OCI-LY7 (cell line): Measurements from ENCODE around the gene SALL4. TPM values are rescaled to one million over a fixed set of nuclear protein-coding genes. Genes with fewer than 3 reads are reported as not detected.
A peak's percentile ranks its signal among the peaks of the same experiment; 100 is the strongest.

ENCODE experiments used
- BruUV-seq: library from RNA; stranded (reverse); fragments of 400-500 nt; replicated peaks from 2 replicates; lab custom pipeline; 2021; lab: Mats Ljungman, UMichigan
- CTCF ChIA-PET: fragments of 300-600 bp; sonication (Branson Sonifier 250); formaldehyde crosslinking; loops from one replicate; lab custom pipeline; 2022; ENCODE audit warnings: antibody characterized with exemption; ENCODE audit not compliant: unreplicated experiment; lab: Charles Lee
- POLR2A ChIA-PET: fragments of 300-600 bp; sonication (Branson Sonifier 250); formaldehyde crosslinking; loops from one replicate; lab custom pipeline; 2022; ENCODE audit warnings: antibody characterized with exemption; lab: Charles Lee
- DNase-seq: peaks from one replicate; pipeline ENCODE4 v3.0.0-alpha.2; 2015; ENCODE audit warnings: low spot score
- H2AFZ ChIP-seq: fragments of 200-600 bp; sonication (generic), shearing (Covaris generic); 2 replicates; pipeline ENCODE4 v1.6.1; 2014; ENCODE audit warnings: mild to moderate bottlenecking, antibody characterized with exemption, low read length, moderate library complexity
- H3K27ac ChIP-seq: fragments of 200-600 bp; sonication (generic); 2 replicates; pipeline ENCODE4 v1.5.1; 2014; ENCODE audit warnings: mixed run types, low read depth, mild to moderate bottlenecking, moderate library complexity, low read length, inconsistent platforms; ENCODE audit not compliant: poor library complexity, severe bottlenecking
- H3K36me3 ChIP-seq: fragments of 200-600 bp; sonication (generic); 2 replicates; pipeline ENCODE4 v1.6.1; 2014; ENCODE audit warnings: mild to moderate bottlenecking, antibody characterized with exemption, low read length, moderate library complexity, mixed read lengths; ENCODE audit not compliant: insufficient read depth
- H3K4me1 ChIP-seq: fragments of 200-600 bp; sonication (generic); 2 replicates; pipeline ENCODE4 v1.5.1; 2014; ENCODE audit warnings: mild to moderate bottlenecking, low read length; ENCODE audit not compliant: insufficient read depth, poor library complexity, severe bottlenecking
- H3K4me2 ChIP-seq: fragments of 200-600 bp; sonication (generic); 2 replicates; pipeline ENCODE4 v1.6.1; 2014; ENCODE audit warnings: mild to moderate bottlenecking, low read length
- H3K4me3 ChIP-seq: fragments of 200-600 bp; sonication (generic); 2 replicates; pipeline ENCODE4 v1.5.1; 2014; ENCODE audit warnings: mild to moderate bottlenecking, low read depth, low read length; ENCODE audit not compliant: poor library complexity, severe bottlenecking
- H3K79me2 ChIP-seq: fragments of 200-600 bp; sonication (generic); 2 replicates; pipeline ENCODE4 v1.6.1; 2016; ENCODE audit warnings: low read depth, mild to moderate bottlenecking, low read length, moderate library complexity, mixed read lengths; ENCODE audit not compliant: insufficient read depth
- H3K9me2 ChIP-seq: fragments of 200-600 bp; sonication (generic); 2 replicates; pipeline ENCODE4 v1.6.1; 2016; ENCODE audit warnings: mild to moderate bottlenecking, low read length, mixed read lengths; ENCODE audit not compliant: insufficient read depth
- H3K9me3 ChIP-seq: fragments of 200-600 bp; sonication (generic); 2 replicates; pipeline ENCODE4 v1.6.1; 2014; ENCODE audit warnings: mild to moderate bottlenecking, mixed run types, low read length, mixed read lengths
- H4K20me1 ChIP-seq: fragments of 200-600 bp; sonication (generic); 2 replicates; pipeline ENCODE4 v1.6.1; 2014; ENCODE audit warnings: mild to moderate bottlenecking, antibody characterized with exemption, low read length, moderate library complexity, mixed read lengths; ENCODE audit not compliant: insufficient read depth
- EZH2phosphoT487 ChIP-seq: fragments of 200-600 bp; sonication (generic); IDR thresholded peaks from 2 replicates; pipeline ENCODE4 v1.6.1; 2018; ENCODE audit warnings: low read depth, borderline replicate concordance, mild to moderate bottlenecking, mixed run types, antibody characterized with exemption, low read length, moderate library complexity, mixed read lengths
- intact Hi-C: fragments of 100-400 bp; cut with micrococcal nuclease; formaldehyde crosslinking; loops from one replicate; pipeline ENCODE4 v1.10.0; 2022; ENCODE audit not compliant: unreplicated experiment
- total RNA-seq, 2 experiments: library from RNA; depleted of rRNA in 1 of 2; stranded (reverse); fragments of >200 nt in 1 of 2; shearing (Covaris generic) in 1 of 2; gene quantifications; 2 replicates each; pipeline ENCODE4 v1.2.3, GENCODE V29; 2014 to 2022
- TF ChIP-seq, protein P1 (sequence below): fragments of 200-600 bp; sonication (generic); conservative IDR thresholded peaks from 2 replicates; pipeline ENCODE4 v1.5.1; 2014; ENCODE audit warnings: mild to moderate bottlenecking, antibody characterized with exemption, low read length, moderate library complexity, mixed read lengths

The SALL4 gene
- total RNA-seq, 2 experiments from 2014 or later: 0.06 TPM; not detected in 1

DNA sequence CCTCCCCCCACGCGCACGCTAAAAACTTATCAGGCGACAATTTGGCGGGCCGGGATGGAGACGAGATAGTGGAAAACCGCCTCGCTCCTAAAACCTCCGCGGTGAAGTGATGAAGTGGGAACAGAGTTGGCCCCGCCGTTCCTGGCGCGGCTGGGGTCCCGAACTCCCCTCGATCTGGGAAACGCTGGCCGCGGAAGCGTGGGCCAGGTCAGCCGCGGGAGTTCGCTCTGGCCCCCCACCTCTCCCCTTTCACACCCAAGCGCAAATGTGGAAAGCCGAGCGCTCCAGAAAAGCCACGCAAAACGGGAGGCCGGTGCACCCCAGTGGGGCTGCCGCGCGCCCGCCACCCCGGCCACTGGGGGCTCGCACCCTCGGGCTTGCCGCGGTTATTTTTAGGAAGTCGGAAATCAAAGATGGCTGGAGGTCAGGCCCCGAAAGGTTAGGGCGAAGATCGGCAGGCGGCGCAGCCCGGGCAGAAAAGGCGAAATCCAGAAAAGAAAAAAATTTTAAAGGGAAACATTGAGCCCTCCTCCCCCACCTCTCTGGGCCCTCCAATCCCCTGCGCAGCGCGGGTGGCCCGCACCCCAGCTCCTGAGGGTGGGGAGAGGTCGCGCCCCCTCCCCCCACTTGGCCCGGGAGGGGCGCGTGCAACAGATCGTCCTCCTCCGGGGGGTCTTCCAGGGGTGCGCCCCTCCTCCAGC, 1.0 kb downstream of the SALL4 start:
- no peak overlapping the region for H3K27ac ChIP-seq
- no peak for DNase-seq
- intact Hi-C loops: loop anchor here (2.0 kb wide), 1 partner anchor 282 kb away; no protein-coding TSS in a partner anchor
- TF ChIP-seq, protein P1, sequence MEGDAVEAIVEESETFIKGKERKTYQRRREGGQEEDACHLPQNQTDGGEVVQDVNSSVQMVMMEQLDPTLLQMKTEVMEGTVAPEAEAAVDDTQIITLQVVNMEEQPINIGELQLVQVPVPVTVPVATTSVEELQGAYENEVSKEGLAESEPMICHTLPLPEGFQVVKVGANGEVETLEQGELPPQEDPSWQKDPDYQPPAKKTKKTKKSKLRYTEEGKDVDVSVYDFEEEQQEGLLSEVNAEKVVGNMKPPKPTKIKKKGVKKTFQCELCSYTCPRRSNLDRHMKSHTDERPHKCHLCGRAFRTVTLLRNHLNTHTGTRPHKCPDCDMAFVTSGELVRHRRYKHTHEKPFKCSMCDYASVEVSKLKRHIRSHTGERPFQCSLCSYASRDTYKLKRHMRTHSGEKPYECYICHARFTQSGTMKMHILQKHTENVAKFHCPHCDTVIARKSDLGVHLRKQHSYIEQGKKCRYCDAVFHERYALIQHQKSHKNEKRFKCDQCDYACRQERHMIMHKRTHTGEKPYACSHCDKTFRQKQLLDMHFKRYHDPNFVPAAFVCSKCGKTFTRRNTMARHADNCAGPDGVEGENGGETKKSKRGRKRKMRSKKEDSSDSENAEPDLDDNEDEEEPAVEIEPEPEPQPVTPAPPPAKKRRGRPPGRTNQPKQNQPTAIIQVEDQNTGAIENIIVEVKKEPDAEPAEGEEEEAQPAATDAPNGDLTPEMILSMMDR: no peak
- TF ChIP-seq EZH2phosphoT487: no peak
- no peaks in the 10 kb centered on the region for H3K36me3 ChIP-seq
- no TSS peak for BruUV-seq
- H3K4me3 ChIP-seq: no peak overlapping the region
- ChIA-PET CTCF (no interaction called here), POLR2A (no interaction called here)
- no peaks in the 10 kb centered on the region for H3K4me1 ChIP-seq
- no peaks in the 10 kb centered on the region for H3K9me2 ChIP-seq
- H3K9me3 ChIP-seq: no peaks in the 10 kb centered on the region
- H4K20me1 ChIP-seq: no peaks in the 10 kb centered on the region
- no peak overlapping the region for H2AFZ ChIP-seq
- H3K79me2 ChIP-seq: no peaks in the 10 kb centered on the region
- H3K4me2 ChIP-seq: no peak overlapping the region

DNA sequence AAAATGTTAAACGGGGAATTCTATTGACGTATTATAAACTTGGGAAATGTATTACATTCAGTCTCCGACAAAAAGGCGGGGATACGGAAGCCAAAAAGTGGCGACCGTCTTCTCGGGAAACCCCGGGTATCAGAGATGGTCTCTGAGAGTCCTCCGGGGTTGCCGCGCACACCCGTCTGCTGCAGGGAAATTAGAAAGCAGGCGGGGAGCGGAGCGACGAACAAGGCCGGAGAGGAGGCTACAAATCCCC, 1.5 kb downstream of the SALL4 start:
- H3K79me2 ChIP-seq: no peaks in the 10 kb centered on the region
- H2AFZ ChIP-seq: no peak overlapping the region
- H3K9me2 ChIP-seq: no peaks in the 10 kb centered on the region
- H3K4me1 ChIP-seq: no peaks in the 10 kb centered on the region
- intact Hi-C loops: loop anchor here (2.0 kb wide), 1 partner anchor 282 kb away; no protein-coding TSS in a partner anchor
- no peak overlapping the region for H3K4me2 ChIP-seq
- H3K36me3 ChIP-seq: no peaks in the 10 kb centered on the region
- TF ChIP-seq, protein P1: no peak
- POLR2A ChIA-PET: no interaction called here
- no peak overlapping the region for H3K4me3 ChIP-seq
- no peak overlapping the region for H3K27ac ChIP-seq
- no TSS peak for BruUV-seq
- H4K20me1 ChIP-seq: no peaks in the 10 kb centered on the region
- no peaks in the 10 kb centered on the region for H3K9me3 ChIP-seq
- CTCF ChIA-PET: no interaction called here
- DNase-seq: no peak

DNA sequence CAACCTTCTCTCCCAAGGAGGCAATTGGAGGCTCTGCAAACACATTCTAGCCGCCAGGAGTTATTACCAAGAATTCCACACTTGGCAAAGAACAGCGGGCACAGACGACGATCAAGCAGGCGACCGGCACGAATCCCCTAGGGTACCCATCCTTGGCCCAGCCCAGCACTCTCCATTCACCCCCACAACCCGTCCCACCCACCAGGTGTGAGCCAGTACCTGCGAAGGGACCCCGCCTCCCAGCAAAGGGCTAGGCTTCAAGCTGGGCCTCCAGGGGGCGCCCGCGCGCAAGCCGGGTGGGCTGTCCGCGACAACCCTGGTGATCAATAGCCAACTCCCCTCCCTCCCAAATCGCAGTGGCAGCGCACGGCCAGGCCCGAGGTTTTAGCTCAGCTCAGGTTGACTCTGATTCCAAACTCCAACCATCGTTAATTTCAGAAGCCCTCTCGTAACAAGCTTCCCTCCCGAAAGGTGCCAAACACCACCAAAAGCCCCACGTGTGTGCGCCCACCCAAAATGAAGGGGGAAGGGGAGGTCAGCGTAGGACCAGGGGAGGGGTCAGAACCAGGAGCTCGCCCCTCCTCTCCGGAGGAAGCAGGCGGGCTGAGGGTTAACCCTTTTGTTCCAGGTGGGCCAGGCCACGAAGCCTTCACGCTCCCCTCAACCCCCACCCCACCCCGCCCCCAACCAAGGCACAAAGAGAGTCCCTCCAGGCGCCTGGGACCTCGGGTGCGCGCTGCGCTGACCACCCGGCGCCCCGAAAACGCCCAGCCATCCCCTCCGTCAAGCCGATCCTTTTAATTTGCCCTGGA, 2.1 kb downstream of the SALL4 start:
- Histone ChIP-seq H3K9me3 (no peaks in the 10 kb centered on the region), H3K79me2 (no peaks in the 10 kb centered on the region), H3K4me3 (no peak overlapping the region), H2AFZ (no peak overlapping the region), H3K36me3 (no peaks in the 10 kb centered on the region), H3K4me1 (no peaks in the 10 kb centered on the region), H4K20me1 (no peaks in the 10 kb centered on the region), H3K9me2 (no peaks in the 10 kb centered on the region), H3K27ac (no peak overlapping the region), H3K4me2 (no peak overlapping the region)
- intact Hi-C loops: loop anchor here (2.0 kb wide), 1 partner anchor 283 kb away; no protein-coding TSS in a partner anchor
- BruUV-seq: no TSS peak
- no peak for TF ChIP-seq EZH2phosphoT487
- TF ChIP-seq, protein P1: peak; percentile 94
- ChIA-PET CTCF (no interaction called here), POLR2A (no interaction called here)
- DNase-seq: peak; percentile 45
